ENCODE results near the gene DMD.
"Not testable (repeated sequence)": the region's sequence is repeated elsewhere in the genome, so short reads cannot be mapped to it uniquely, and the experiment has no call there.

DNA sequence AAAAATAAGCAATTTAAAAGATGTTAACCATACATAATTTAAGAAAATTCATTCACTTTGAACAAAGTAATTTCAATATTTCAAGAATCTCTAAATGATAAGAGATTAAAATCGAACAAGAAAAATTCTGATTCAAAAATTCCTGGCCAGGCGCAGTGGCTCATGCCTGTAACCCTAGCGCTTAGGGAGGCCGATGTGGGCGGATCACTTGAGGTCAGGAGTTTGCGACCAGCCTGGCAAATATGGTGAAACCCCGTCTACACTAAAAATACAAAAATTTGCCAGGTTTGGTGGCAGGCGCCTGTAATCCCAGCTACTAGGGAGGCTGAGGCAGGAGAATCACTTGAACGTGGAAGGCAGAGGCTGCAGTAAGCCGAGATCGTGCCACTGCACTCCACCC, 1279.0 kb downstream of the DMD start:
- TF ChIP-seq CTCF, EP300, POLR2AphosphoS5, POLR2A (IDR thresholded peaks at IDR 0.05): not testable (repeated sequence)
